Thymus (tissue), 11 donors: Measurements from ENCODE around the gene ENPEP. TPM values are rescaled to one million over a fixed set of nuclear protein-coding genes. Genes with fewer than 3 reads are reported as not detected.

Experiments
- DNase-seq, 9 donors: peaks; one replicate each; pipeline ENCODE4 v3.0.0-alpha.2; 2013; ENCODE audit warnings: low spot score in 9 of 9, low read depth in 6 of 9, missing footprints in 1 of 9
- H3K27ac ChIP-seq, 2 donors: one replicate each; pipeline ENCODE4 v1.5.1; 2013; ENCODE audit warnings: control low read depth in 1 of 2, low read depth in 1 of 2, low read length in 1 of 2, mild to moderate bottlenecking in 1 of 2, moderate library complexity in 1 of 2
- H3K27me3 ChIP-seq, 2 donors: one replicate each; pipeline ENCODE4 v1.5.1; 2013; ENCODE audit warnings: low read length in 1 of 2; ENCODE audit not compliant: control insufficient read depth in 2 of 2, insufficient read depth in 1 of 2
- H3K36me3 ChIP-seq, 2 donors: one replicate each; pipeline ENCODE4 v1.5.1; 2013; ENCODE audit warnings: low read length in 1 of 2, mild to moderate bottlenecking in 1 of 2, moderate library complexity in 1 of 2; ENCODE audit not compliant: control insufficient read depth in 2 of 2, insufficient read depth in 2 of 2
- H3K4me1 ChIP-seq, 2 donors: one replicate each; pipeline ENCODE4 v1.5.1; 2013; ENCODE audit warnings: low read length in 2 of 2; ENCODE audit not compliant: control insufficient read depth in 2 of 2, insufficient read depth in 2 of 2
- H3K4me3 ChIP-seq, 2 donors: one replicate each; pipeline ENCODE4 v1.5.1; 2013; ENCODE audit warnings: low read length in 2 of 2, control low read depth in 1 of 2, mild to moderate bottlenecking in 1 of 2
- H3K9me3 ChIP-seq, 2 donors: one replicate each; pipeline ENCODE4 v1.5.1; 2013; ENCODE audit warnings: low read length in 1 of 2, mild to moderate bottlenecking in 1 of 2; ENCODE audit not compliant: control insufficient read depth in 2 of 2, insufficient read depth in 1 of 2
- WGBS: extraction: QIAGEN DNeasy Blood & Tissue Kit; methylation state at CpG from one replicate; pipeline ENCODE4 v1.1.7; 2013; 5-methylcytosine and 5-hydroxymethylcytosine counted together
- polyA plus RNA-seq: library from polyadenylated mRNA; stranded (reverse); fragments of 200-250 nt; gene quantifications from one replicate; pipeline ENCODE4 v1.2.3, GENCODE V29; 2013
- total RNA-seq: library from RNA; stranded (reverse); fragments of 120-200 nt; gene quantifications from one replicate; pipeline ENCODE4 v1.2.4, GENCODE V29; 2013
- donor health status: healthy.

Gene ENPEP
- total and polyA plus RNA-seq, 2 donors: 5.6 TPM

- H3K9me3 ChIP-seq: no peaks in the 10 kb centered on the region
- 97% methylated on average over 2 of the region's 2 CpGs for WGBS
- peaks cover 0 to 2% of the 10 kb centered on the region in 2 donors for H3K4me1 ChIP-seq
Measured at GRCh38 chr4:110520886-110521285, 44.9 kb downstream of the ENPEP start.

GRCh38 chr4:110526589-110526988 is 50.6 kb downstream of the ENPEP start:
- Histone ChIP-seq H3K27me3 (no peaks in the 10 kb centered on the region), H3K4me3 (no peak overlapping the region), H3K27ac (no peak overlapping the region), H3K9me3 (no peaks in the 10 kb centered on the region), H3K4me1 (no peaks in the 10 kb centered on the region), H3K36me3 (no peaks in the 10 kb centered on the region)
- no peak for DNase-seq
- 96% methylated on average over 3 of the region's 3 CpGs for WGBS

More at GRCh38 chr4:110520886-110521285, 44.9 kb downstream of the ENPEP start:
- Histone ChIP-seq H3K27me3 (no peaks in the 10 kb centered on the region), H3K4me3 (no peak overlapping the region), H3K36me3 (no peaks in the 10 kb centered on the region), H3K27ac (no peak overlapping the region)
- DNase-seq: no peak

- H3K4me1 ChIP-seq: no peaks in the 10 kb centered on the region
- H3K36me3 ChIP-seq: no peaks in the 10 kb centered on the region
- DNase-seq: peak in 1 of 9 donors; percentile 16
- no peaks in the 10 kb centered on the region for H3K27me3 ChIP-seq
- WGBS: 92% methylated on average over 4 of the region's 4 CpGs
- no peak overlapping the region for H3K4me3 ChIP-seq
- H3K9me3 ChIP-seq: no peaks in the 10 kb centered on the region
- H3K27ac ChIP-seq: no peak overlapping the region
Measured at GRCh38 chr4:110527156-110527555, 51.2 kb downstream of the ENPEP start.

GRCh38 chr4:110532901-110533589 is 57.1 kb downstream of the ENPEP start:
- DNase-seq: no peak
- Histone ChIP-seq H3K9me3 (no peaks in the 10 kb centered on the region), H3K4me1 (no peaks in the 10 kb centered on the region), H3K27ac (no peak overlapping the region), H3K4me3 (no peak overlapping the region), H3K27me3 (no peaks in the 10 kb centered on the region), H3K36me3 (no peaks in the 10 kb centered on the region)
- WGBS: 95% methylated on average over 4 of the region's 4 CpGs

- H3K27me3 ChIP-seq: no peaks in the 10 kb centered on the region
- 96% methylated on average over 2 of the region's 2 CpGs for WGBS
- H3K36me3 ChIP-seq: no peaks in the 10 kb centered on the region
- no peaks in the 10 kb centered on the region for H3K4me1 ChIP-seq
- no peaks in the 10 kb centered on the region for H3K9me3 ChIP-seq
- H3K4me3 ChIP-seq: no peak overlapping the region
- DNase-seq: no peak
- no peak overlapping the region for H3K27ac ChIP-seq
Measured at GRCh38 chr4:110533590-110533910, 57.6 kb downstream of the ENPEP start.

- DNase-seq: no peak
- Histone ChIP-seq H3K27ac (no peak overlapping the region), H3K36me3 (no peaks in the 10 kb centered on the region), H3K9me3 (no peaks in the 10 kb centered on the region), H3K4me3 (no peak overlapping the region), H3K27me3 (no peaks in the 10 kb centered on the region), H3K4me1 (no peaks in the 10 kb centered on the region)
- 73% methylated on average over 3 of the region's 3 CpGs for WGBS
Measured at GRCh38 chr4:110533940-110534339, 58.0 kb downstream of the ENPEP start.

- Histone ChIP-seq H3K36me3 (no peaks in the 10 kb centered on the region), H3K27ac (no peak overlapping the region), H3K4me1 (no peaks in the 10 kb centered on the region), H3K27me3 (no peaks in the 10 kb centered on the region), H3K9me3 (no peaks in the 10 kb centered on the region), H3K4me3 (no peak overlapping the region)
- WGBS: 76% methylated on average over 3 of the region's 3 CpGs
- no peak for DNase-seq
Measured at GRCh38 chr4:110540581-110540980, 64.6 kb downstream of the ENPEP start.

GRCh38 chr4:110540982-110541451 is 65.1 kb downstream of the ENPEP start:
- H3K27ac ChIP-seq: no peak overlapping the region

GRCh38 chr4:110543577-110543976 is 67.6 kb downstream of the ENPEP start:
- Histone ChIP-seq H3K36me3 (no peaks in the 10 kb centered on the region), H3K4me3 (no peak overlapping the region), H3K9me3 (no peaks in the 10 kb centered on the region), H3K4me1 (no peaks in the 10 kb centered on the region), H3K27ac (no peak overlapping the region), H3K27me3 (no peaks in the 10 kb centered on the region)
- 76% methylated on average over 2 of the region's 2 CpGs for WGBS
- DNase-seq: no peak

More at GRCh38 chr4:110540982-110541451, 65.1 kb downstream of the ENPEP start:
- H3K27me3 ChIP-seq: no peaks in the 10 kb centered on the region
- H3K4me1 ChIP-seq: no peaks in the 10 kb centered on the region
- no peak overlapping the region for H3K4me3 ChIP-seq
- 98% methylated on average over 1 of the region's 1 CpG for WGBS
- DNase-seq: no peak
- H3K36me3 ChIP-seq: no peaks in the 10 kb centered on the region
- H3K9me3 ChIP-seq: no peaks in the 10 kb centered on the region
